Umbilical cord (tissue), 1 donor: ENCODE measurements around the gene TMEM119. TPM values are rescaled to one million over a fixed set of nuclear protein-coding genes. Genes with fewer than 3 reads are reported as not detected.

Experiments
- total RNA-seq: library from RNA; depleted of rRNA; stranded (reverse); fragments of >200 nt; gene quantifications from one replicate; pipeline ENCODE4 v1.2.3, GENCODE V29; 2014; ENCODE audit warnings: low replicate concordance; ENCODE audit not compliant: insufficient read depth

TMEM119 gene
- total RNA-seq, 1 donor from 2014 or later: 85.0 TPM

Other genes with a start within 250 kb of the TMEM119 start
- gene FICD, start 82.8 kb downstream of the TMEM119 start, total RNA-seq: 6.5 TPM
- gene SART3, start 36.9 kb downstream of the TMEM119 start, total RNA-seq: 40.7 TPM
- 108 TPM for gene ISCU, start 35.5 kb downstream of the TMEM119 start, total RNA-seq
- 7.7 TPM for gene SELPLG, start 35.8 kb upstream of the TMEM119 start, total RNA-seq
- gene CORO1C, start 133.4 kb upstream of the TMEM119 start, total RNA-seq: 269 TPM